Measurements from ENCODE around the gene SYNJ2.

DNA sequence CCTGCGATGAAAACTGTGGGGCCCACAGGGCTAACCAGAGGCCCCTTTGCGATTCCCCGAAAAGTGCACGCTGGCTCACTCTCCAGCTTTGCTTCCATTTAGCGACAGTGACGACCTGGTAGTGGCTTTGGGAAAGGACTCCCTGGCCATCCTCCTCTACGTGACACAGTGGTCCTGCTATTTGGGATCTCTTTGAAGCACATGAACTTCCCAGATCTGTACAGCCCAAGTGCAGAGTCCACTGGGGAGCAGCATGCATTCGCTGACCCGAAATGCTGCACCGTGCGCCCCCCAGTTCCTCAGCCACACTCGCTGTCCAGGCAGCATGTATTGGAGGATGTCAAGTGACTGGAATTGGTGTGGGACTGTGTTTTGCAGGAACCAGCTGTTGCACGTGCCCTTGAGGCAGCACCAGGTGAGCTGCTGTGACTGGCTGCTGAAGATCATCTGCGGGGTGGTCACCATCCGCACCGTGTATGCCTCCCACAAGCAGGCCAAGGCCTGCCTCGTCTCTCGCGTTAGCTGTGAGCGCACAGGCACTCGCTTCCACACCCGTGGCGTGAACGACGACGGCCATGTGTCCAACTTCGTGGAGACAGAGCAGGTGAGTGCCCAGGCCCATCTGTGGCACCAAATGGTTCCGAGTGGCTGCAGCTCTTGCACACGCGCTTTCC is 51.6 kb downstream of the SYNJ2 start:
- no peak for TF ChIP-seq EZH2 (IDR thresholded peaks at IDR 0.05; ENCODE audit: insufficient read depth, poor library complexity, severe bottlenecking)
- no peak for TF ChIP-seq EZH2phosphoT487 (IDR thresholded peaks at IDR 0.05; ENCODE audit: insufficient read depth, low read depth)
